GM21576 (cell line): ENCODE data around the gene LTBR.
"Not testable (repeated sequence)": the region's sequence is repeated elsewhere in the genome, so short reads cannot be mapped to it uniquely, and the experiment has no call there.

Experiments used
- ATAC-seq: cut with Tn5 transposase; IDR thresholded peaks from one replicate; pipeline ENCODE4 v1.9.1; 2021; ENCODE audit warnings: mild to moderate bottlenecking, moderate library complexity; ENCODE audit not compliant: unreplicated experiment

The LTBR gene

DNA sequence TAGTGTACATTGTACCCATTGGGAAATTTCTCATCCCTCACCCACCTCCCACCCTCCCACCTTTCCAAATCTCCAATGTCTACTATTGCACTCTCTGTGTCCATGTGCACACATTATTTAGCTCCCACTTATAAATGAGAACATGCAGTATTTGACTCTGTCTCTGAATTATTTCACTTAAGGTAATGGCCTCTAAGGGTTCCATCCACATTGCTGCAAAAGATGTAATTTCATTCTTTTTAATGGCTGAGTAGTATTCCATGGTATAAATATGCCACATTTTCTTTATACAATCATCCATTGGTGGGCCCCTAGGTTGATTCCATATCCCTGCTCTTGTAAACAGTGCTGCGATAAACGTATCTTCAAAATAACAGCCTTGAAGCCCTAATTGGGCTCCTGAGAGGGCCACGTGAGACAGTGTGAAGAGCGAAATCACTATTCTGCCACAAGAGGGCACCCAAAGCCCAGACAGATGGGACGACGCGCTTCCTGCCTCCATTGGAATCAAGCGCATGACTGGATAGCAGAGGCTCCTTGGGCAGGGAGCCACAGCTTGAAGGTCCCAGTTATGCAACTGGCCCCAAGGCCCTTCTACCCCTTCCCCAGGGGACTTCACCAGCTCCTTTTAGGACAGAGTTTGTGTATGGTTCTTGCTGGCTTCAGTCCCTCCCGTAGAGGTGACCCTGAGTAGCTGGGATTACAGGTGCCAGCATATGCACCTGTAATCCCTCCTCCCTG is 39.5 kb downstream of the LTBR start:
- peak; percentile 34 for ATAC-seq

DNA sequence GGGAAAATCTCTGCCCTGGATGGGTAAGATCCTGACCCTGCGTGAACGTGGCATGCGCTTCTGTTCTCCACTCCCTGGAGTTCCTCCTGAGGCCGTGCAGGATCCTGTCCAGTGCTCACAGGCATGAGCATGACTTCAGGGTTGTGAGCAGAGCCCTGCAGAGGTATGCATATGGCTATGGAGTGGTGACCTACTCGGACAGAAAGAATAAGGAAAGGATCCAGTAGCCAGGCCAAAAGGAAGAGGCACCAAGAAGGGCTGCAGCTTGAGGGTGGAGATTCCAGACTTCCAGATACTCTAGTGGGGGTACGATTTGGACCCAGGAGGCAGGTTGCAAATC is 40.0 kb downstream of the LTBR start:
- no peak for ATAC-seq

DNA sequence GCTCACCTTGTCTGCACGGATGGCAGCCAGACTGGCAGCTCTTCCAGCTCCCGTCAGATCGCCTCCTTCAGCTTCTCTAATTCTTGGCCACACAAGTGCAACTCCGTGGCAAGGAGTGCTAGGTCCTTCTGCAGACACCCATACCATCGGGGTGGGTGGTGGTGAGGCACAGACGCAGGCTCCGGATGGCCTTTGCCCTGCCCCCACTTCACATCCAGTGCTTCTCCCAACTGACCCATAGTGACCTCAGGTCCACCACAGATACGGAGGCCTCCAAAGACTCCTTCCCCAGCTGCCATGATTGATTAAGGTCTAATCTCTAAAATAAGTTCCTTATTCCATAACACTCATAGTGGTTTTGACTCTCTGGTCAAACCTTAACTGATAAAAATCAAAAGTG is 40.9 kb downstream of the LTBR start:
- ATAC-seq: no peak

DNA sequence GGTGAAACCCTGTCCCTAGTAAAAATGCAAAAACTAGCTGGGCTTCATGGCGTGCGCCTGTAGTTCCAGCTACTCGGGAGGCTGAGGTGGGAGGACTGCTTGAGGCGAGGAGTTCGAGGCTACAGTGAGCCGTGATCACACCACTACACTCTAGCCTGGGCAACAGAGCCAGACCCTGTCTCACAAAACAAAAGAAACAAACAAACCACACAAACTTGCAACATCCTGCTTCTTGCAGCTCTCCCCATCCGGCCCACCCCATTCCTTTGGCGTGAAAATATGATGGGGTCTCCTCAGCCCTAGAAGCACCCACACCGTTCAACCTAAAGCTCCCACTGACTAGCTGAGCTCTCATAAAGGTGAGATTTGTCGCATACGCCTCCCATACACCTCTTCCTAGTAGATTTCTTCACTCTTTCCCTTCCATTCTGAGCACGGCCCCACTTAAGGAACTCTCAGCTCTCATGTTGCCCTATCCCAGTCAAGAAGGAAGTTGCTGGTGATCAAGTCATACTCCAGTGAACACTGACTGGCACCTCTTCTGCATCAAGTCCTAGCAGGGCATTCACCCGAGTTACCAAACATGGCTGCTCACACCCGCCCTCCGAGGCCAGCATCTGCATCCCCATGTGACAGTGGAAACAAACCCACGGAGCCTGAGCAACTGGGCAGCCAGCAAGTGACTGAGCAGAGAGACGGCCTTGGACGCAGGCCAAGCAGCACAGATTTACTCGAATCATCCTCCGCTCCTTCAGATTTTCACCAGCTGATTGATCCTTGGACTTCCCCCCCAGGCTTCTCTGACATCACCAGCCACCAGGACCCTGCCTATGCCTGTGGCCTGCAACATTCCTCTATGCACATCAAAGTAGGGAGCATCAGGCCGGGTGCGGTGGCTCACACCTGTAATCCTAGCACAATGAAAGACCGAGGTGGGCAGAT is 41.9 kb downstream of the LTBR start:
- no peak for ATAC-seq

DNA sequence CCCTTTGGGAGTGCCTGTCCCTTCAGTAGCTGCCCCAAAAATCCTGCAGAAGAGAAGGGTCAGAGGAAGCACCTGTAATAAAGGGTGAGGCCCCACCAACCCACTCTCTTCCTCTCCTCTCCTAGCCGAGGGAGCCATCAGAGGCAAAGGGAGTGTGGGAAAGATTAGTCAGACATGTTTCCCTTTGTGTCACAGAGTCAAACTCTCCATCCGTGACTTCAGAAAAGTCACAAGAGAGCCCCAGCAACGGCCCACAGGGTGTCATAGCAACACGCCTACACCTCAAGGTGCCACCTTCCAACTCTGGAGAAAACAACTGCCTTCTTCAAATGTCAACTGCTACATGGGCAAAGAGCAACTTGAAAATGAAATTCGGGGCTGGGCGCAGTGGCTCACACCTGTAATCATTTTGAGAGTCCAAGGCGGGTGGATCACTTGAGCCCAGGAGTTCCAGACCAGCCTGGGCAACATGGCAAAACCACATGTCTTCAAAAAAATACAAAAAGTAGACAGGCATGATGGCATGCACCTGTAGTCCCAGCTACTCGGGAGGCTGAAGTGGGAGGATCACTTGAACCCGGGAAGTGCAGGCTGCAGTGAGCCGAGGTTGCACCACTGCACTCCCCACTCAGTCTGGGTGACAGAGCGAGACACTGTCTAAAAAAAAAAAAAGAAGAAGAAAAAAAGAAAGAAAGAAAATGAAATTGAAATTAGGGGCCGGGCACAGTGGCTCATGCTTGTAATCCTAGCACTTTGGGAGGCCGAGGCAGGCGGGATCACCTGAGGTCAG is 43.1 kb downstream of the LTBR start:
- ATAC-seq: peak; percentile 59

DNA sequence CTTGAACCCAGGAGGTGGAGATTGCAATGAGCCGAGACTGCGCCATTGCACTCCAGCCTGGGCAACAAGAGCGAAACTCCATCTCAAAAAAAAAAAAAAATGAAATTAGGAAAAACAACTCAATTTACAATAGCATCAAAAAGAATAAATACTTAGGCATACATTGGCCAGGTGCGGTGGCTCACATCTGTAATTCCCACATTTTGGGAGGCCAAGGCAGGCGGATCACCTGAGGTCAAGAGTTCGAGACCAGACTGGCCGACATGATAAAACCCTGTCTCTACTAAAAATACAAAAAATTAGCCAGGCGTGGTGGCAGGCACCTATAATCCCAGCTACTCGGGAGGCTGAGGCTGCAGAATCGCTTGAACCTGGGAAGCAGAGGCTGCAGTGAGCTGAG is 43.8 kb downstream of the LTBR start:
- not testable (repeated sequence) for ATAC-seq

DNA sequence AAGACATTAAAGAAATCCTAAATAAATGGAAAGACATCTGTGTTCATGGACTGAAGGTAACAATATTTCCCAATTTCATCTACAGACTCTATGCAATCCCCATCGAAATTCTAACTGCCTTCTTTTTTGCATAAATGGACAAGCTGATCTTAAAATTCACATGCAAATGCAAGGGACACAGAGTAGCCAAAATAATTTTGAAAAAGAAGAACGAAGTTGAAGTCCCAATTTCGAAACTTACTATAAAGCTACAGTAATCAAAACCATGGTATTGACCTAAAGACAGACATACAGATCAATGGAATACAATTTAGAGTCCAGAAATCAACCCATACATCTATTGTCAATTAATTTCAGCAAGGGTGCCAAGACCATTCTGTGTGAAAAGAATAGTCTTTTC is 44.4 kb downstream of the LTBR start:
- ATAC-seq: no peak

DNA sequence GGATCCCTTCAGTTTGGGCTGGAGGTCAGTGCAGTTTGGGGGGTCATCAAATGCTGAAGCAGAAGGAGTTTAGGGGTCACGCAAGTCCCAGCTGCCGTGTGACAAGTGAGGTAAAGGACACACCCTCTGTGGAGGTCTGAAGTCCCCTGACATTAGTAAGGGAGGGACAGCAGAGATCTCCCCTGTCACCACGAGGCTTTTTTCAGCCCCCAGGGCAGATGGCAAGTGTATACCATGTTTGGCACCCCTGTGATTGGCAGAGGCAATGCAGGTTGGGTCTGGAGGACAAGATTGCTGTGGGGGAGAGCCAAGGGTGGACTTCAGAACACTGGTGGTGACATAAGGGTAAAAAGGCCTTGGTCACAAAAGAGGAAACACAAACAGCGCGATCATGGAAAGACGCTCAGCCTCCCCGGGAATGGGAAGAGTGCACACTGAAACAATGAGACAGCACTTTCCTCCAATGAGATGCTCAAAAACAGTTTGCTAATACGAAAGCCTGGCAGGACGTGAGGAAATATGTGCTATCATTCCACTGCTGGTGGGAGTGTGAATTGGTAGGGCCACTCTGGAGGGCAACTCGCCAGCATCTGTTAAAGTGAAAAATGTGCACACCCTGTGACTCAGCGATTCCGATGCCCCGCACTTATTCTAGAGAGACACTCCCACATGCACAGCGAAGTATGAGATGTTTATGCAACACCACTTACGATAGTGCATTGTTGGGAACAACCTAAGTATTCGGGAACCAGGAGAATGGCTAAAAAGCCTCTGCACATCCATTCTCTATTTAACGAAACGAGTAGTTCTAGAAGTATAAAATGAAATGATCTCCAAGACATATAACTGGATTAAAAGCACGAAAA is 46.4 kb downstream of the LTBR start:
- no peak for ATAC-seq

DNA sequence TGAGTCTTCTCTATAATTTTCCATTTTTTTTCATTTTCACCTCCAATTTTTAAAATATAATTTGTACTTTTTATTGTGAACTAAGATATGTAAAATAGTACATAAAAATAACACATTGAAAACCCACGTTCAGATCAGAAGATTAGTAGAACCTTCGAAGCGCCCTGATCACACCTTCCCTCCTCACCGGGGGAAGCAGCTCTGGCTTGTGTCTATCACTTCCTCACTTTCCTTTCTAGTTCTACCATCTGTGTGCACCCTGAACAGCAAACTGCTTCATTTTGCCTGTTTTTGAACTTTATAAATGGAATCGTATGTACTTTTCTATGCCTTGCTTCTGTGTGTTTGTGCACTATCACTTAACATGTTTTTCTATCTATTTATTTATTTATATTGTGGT is 49.0 kb downstream of the LTBR start:
- no peak for ATAC-seq

DNA sequence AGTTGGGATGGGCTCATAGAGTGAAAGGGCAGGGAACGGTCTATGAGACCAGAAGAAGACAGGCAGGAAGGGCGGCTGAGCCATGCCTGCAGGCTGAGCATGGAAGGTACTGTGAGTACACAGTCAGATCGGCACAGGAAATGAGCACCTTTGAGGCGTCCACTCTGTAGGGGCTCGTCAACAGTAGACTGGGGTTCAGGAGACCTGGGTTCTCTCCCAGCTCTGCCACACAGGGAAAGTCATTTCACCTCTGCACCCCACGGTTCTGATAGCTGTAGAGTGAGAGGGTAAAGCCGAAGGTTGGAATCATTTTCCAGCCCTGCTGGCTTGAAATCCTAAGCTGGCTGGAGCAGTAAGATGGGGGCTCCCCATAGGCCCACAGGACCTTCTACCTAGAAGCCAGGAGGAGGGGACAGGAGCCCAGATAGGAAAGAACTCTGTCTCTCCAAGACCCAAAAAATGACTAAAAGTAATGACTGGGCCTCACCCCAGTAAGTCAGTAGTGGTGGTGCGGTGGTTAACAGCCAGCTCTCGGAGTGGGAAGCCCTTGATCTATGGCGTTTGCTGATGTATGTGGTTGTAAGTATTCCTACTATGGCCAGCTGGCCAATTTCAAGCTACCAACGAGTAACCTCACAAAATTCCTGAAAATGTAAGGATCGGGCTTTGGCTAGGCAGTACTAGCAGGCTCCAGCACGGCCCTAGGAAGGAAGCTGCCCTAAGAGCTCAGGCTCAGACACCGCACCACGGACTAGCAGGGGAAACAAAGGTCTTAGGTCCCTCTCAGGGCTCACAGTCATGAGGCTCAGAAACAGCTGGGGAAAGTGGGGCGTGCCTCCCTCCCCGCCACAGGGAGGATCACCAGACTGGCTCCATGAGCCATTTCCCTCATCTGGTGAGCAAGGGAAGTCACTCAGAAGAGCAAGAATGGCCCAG is 50.5 kb downstream of the LTBR start:
- ATAC-seq: no peak

DNA sequence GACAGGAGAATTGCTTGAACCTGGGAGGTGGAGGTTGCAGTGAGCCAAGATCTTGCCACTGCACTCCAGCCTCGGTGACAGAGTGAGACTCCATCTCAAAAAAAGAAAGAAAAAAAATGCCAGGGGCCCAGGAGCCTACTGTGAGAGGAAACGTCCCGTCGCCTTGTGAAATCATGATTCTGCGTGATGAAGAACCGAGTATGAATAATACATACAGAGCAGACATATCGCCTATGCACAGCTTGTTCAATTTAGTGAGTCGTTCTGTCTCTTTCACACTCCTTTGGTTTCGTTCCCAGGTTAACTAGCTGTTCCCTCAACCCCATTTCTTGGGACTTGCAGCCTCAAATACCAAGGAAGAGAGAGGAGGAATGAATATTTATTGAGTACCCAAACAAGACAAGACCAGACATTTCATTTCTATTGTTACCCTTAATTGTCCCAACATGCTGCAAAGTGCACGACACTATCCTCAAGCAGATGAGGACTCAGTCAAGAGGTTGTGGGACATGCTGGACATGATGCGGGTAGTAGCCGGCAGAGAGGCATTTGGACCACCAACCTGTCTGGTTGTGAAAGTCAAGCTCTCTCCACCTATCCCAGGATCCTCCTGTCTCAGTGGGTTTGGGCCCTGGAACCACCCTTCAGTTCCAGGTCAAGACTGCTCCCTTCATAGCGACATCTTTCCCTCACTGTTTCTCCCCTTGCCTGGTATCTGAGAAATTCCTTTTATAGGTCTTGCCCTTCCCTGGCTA is 52.2 kb downstream of the LTBR start:
- ATAC-seq: no peak

DNA sequence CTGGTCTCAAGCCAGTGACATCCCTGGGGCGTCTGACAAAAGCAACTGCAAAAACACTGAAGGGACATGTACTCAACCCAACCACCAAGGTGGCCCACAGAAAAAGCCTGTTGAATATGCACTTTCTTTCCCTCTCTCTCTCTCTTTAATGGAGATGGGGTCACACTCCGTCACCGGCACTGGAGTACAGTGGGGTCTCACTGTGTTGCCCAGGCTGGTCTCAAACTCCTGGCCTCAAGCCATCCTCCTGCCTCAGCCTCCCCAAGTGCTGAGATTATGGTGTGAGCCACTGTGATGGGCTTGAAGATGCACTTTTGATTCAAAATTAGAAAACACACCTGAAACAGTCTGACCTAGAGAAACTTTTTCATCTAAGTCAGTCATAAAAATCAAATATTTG is 53.6 kb downstream of the LTBR start:
- ATAC-seq: no peak

DNA sequence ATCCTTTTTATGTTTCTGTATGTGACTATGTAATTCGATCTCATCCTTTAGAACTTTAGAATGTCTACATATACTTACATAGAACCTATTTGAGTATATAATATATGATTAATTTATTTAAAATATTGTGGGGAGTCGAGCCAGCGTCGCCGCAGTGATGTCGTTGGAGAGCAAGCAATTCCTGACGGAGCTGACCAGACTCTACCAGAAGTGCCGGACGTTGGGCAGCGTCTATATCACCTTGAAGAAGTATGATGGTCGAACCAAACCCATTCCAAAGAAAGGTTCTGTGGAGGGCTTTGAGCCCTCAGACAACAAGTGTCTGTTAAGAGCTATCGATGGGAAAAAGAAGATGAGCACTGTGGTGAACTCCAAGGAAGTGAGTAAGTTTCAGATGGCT is 54.4 kb downstream of the LTBR start:
- ATAC-seq: no peak

DNA sequence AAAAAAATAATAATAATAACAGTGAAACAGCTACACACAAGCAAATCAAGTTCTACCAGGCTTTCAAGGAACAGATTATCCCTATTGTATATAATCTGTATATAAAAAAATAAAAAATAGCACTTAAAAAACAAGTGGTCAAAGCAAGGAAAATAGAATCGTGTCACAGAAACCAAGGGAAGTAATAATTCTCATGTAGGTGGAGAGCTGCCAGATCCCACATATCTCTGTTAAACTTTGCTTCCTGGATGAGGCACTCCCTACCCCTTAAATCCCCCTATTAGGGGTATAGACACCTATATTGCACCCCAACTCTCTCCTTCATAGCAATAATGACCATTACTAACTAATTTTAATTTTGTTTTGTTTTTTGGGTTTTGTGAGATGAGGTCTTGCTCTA is 56.4 kb downstream of the LTBR start:
- no peak for ATAC-seq
